Stimulated activated CD4-positive, alpha-beta T cell treated with anti-CD3 and anti-CD28 coated beads, Interleukin-2, amount 100 ng/mL, for 48 hours (primary cell): ENCODE measurements around the gene GRIK4.
"Not testable (repeated sequence)": the region's sequence is repeated elsewhere in the genome, so short reads cannot be mapped to it uniquely, and the experiment has no call there.

ENCODE experiments used
- DNase-seq, 2 donors: peaks; one replicate each; pipeline ENCODE4 v3.0.0-alpha.2; 2020

The GRIK4 gene, protein sequence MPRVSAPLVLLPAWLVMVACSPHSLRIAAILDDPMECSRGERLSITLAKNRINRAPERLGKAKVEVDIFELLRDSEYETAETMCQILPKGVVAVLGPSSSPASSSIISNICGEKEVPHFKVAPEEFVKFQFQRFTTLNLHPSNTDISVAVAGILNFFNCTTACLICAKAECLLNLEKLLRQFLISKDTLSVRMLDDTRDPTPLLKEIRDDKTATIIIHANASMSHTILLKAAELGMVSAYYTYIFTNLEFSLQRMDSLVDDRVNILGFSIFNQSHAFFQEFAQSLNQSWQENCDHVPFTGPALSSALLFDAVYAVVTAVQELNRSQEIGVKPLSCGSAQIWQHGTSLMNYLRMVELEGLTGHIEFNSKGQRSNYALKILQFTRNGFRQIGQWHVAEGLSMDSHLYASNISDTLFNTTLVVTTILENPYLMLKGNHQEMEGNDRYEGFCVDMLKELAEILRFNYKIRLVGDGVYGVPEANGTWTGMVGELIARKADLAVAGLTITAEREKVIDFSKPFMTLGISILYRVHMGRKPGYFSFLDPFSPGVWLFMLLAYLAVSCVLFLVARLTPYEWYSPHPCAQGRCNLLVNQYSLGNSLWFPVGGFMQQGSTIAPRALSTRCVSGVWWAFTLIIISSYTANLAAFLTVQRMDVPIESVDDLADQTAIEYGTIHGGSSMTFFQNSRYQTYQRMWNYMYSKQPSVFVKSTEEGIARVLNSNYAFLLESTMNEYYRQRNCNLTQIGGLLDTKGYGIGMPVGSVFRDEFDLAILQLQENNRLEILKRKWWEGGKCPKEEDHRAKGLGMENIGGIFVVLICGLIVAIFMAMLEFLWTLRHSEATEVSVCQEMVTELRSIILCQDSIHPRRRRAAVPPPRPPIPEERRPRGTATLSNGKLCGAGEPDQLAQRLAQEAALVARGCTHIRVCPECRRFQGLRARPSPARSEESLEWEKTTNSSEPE

GRCh38 chr11:120511116-120511819 lies at the start of gene GRIK4:
Gene GRIK4 (plus strand): TSS chr11:120511748. CDS start chr11:120660319, 148,571 bp downstream.
- peak; percentile 80 to 86 for DNase-seq

DNA sequence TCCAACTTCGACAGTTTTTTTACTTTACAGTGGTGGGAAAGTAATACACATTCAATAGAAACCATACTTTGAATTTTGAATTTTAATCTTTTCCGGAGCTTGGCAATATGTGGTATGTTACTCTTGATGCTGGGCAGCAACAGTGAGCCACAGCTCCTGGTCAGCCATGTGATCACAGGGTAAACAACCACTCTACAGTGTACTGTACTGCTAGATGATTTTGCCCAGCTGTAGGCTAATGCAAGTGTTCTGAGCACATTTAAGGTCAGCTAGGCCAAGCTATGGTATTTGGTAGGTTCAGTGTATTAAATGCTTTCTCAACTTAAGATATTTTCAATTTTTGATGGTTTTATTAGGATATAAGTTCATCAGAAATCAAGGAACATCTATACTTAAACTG lies 48.7 kb upstream of the GRIK4 start:
- no peak for DNase-seq

- DNase-seq: no peak
Measured at GRCh38 chr11:120465921-120466534, 45.5 kb upstream of the GRIK4 start.

GRCh38 chr11:120467627-120468026 lies 43.9 kb upstream of the GRIK4 start:
- DNase-seq: no peak

- DNase-seq: no peak
Measured at GRCh38 chr11:120471131-120471530, 40.4 kb upstream of the GRIK4 start.

DNA sequence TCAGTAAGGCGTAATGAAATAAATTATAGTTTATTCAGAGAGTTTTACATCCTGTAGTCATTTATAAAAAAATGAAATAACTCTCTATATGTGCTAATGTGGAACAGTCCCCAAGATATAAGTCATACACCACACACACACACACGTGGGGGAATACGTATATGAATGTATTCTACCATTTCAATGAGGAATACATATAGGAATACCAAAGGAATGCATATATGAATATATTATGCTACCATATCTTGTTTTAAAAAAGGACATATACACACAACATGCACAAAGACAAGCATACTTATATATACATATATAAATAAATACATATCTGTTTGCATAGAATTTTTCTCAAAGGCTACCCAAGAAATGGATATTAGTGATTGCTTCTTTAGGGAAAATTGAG lies 39.6 kb upstream of the GRIK4 start:
- no peak for DNase-seq

- no peak for DNase-seq
Measured at GRCh38 chr11:120473503-120473902, 38.0 kb upstream of the GRIK4 start.

- no peak for DNase-seq
Measured at GRCh38 chr11:120482149-120482548, 29.4 kb upstream of the GRIK4 start.

GRCh38 chr11:120484722-120485121 lies 26.8 kb upstream of the GRIK4 start:
- no peak for DNase-seq

DNA sequence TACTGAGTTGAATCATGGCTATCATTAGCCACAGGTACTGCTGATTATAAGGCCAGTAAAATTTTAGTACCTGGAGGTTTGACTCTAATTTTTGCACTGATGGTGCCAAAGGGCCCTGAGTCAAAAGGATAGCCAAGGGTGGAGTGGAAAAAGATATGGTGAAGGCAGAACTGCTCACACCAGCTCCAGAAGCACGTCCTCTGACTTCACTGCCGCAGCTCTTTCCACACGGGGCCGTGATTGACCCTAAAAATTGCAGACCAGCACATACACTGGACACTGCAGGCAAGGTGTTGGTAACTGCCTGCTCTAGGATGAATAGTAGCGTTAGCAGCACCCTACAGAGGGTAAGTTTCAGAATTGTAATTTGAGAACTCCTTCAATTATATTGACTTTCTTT lies 25.4 kb upstream of the GRIK4 start:
- no peak for DNase-seq

DNA sequence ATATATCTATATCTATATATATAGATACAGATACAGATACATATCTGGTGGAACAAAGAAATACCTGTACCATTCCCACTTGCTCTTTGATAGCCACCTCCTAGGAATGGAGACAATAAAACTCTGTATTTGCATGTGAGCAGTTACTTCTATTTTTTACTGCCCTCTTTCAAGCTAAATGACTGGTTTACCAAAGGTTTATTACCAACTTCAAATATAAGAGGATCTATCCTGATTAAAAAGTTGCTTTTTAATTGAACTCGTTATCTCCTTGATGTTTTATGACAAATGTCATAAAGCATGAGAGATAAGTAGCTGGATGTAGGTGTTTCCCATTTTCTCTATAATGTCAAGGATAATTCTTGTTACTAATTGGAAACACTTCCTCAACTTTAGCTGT lies 21.7 kb upstream of the GRIK4 start:
- no peak for DNase-seq

- DNase-seq: no peak
Measured at GRCh38 chr11:120492486-120492885, 19.1 kb upstream of the GRIK4 start.

GRCh38 chr11:120494595-120494994 lies 17.0 kb upstream of the GRIK4 start:
- no peak for DNase-seq

DNA sequence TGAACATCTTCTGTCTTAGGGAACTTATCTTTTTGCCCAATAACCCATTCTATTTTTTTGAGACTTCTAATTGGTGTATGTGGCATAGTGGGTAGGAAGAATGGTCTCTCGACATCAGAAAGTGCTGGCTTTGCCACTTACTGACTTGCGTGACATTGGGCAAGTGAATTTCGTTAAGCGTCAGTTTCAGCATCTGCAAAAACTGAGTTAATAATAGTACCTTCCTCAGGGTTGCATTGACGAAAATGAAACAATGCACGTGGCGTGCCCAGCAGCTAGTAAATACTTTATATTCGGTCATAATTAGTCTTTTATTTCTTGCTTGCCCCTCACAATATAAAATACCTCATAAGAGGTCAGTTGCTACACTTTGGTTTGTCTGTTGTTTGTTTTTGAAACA lies 12.5 kb upstream of the GRIK4 start:
- DNase-seq: no peak

DNA sequence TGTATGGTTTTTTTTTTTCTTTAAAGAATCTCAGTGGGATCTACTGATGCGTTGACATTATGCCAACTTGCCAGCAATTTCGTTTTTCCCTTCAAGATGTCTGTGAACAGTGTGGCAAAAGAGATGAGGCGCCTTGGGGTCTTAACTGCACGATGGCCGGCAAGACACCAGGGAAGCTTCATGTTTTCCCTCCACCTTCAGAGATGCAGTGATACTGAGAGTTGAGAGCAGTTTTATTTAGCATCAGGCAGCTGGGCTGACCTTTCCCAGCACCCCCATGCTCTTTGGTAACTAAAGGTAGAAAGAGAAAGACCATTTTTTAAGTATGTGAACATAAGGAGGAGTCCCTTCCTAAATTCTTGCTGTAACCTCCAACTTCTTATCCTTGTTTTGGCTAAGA lies 11.7 kb upstream of the GRIK4 start:
- DNase-seq: no peak

DNA sequence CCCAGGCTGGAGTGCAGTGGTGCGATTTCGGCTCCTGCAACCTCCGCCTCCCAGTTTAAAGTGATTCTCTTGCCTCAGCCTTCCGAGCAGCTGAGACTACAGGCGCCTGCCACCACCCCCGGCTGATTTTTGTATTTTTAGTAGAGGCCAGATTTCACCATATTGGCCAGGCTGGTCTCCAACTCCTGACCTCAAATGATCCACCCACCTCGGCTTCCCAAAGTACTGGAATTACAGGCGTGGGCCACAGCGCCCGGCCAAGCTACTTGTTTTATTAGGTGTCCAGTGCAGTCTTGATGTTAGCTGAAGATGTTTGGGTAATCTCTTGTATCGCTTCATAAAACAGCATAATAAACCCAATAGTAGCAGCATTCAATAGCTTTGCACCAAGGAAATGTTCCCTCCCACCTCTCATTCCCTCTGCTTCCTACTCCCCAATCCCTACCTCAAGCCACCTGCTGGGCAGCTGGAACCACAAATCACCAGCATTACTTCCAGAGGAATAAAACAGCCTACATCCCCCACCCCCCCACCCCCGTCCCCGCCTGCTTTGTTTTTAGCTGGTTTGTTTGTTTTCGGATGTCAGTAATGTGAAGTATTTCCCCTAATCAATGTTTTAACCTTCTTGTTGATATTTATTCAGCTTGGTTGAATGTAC lies 11.0 kb upstream of the GRIK4 start:
- DNase-seq: no peak

DNA sequence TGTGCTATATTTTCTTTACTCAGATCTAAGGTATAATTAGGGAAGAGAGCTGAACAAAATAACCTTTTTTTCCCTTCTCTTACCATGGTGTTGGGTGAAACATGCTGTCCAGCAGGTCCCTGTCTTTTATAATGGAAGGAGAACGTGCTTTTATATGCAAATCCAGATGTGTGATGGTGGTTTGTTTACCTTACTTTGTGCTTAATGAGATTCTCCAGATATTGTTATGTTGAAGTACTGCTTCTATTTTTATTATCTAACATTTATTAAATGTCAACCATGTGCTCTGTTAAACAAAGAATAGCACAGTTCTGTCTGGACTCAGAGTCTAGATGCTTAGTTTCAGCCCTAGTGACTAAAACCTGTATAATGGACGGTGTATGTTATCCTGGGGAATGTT lies 10.1 kb upstream of the GRIK4 start:
- no peak for DNase-seq

GRCh38 chr11:120501976-120502755 lies 9.4 kb upstream of the GRIK4 start:
- DNase-seq: no peak

GRCh38 chr11:120503529-120503928 lies 8.0 kb upstream of the GRIK4 start:
- DNase-seq: not testable (repeated sequence)

DNA sequence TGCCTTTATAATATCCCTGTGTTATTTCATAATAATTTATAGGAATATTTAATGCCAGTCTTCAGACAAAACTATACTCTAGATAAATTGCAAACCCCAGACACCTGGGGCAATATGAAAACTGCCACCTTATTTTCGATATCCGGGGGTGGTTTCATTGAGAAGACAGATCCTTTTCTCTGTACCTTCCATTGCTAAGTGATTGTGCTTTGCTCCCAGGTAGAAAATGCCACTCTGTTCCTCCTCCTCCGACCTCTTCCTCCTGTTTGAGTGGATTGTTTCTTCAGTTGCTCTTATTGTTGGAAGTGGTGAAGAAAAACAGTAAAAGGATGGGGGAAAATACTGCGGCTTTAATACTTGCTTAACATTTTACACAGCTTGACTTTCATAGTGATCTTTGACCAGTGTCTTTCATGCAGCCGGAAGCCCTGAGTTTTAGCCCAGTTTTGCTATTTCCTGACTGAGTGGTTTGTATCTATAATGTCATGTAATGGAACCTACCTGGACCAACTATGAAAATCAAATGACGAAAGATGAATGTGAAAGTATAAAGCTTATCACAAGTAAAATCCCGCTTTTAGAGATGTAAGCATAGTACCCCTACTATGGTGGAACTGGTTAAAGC lies 5.6 kb upstream of the GRIK4 start:
- no peak for DNase-seq
